Measurements from ENCODE around the gene PRDM16. TPM values are rescaled to one million over a fixed set of nuclear protein-coding genes. Genes with fewer than 3 reads are reported as not detected.

The PRDM16 gene
- total RNA-seq, 1 experiment from 2014 or later: not detected

GRCh38 chr1:3261007-3261968 lies 192.3 kb downstream of the PRDM16 start:
- DNase-seq (ENCODE audit: low spot score): no peak

GRCh38 chr1:3261969-3262579 lies 193.1 kb downstream of the PRDM16 start:
- no peak for DNase-seq (ENCODE audit: low spot score)

GRCh38 chr1:3262681-3263286 lies 193.8 kb downstream of the PRDM16 start:
- no peak for DNase-seq (ENCODE audit: low spot score)

GRCh38 chr1:3263790-3264189 lies 194.8 kb downstream of the PRDM16 start:
- DNase-seq (ENCODE audit: low spot score): no peak

GRCh38 chr1:3264456-3264855 lies 195.5 kb downstream of the PRDM16 start:
- no peak for DNase-seq (ENCODE audit: low spot score)

- DNase-seq (ENCODE audit: low spot score): no peak
These were observed 197.1 kb downstream of the PRDM16 start for GRCh38 chr1:3265835-3266805.

GRCh38 chr1:3266870-3267549 lies 198.0 kb downstream of the PRDM16 start:
- no peak for DNase-seq (ENCODE audit: low spot score)

GRCh38 chr1:3267550-3268270 lies 198.7 kb downstream of the PRDM16 start:
- DNase-seq (ENCODE audit: low spot score): no peak

- DNase-seq (ENCODE audit: low spot score): no peak
These were observed 199.3 kb downstream of the PRDM16 start for GRCh38 chr1:3268281-3268680.

GRCh38 chr1:3270403-3271245 lies 201.6 kb downstream of the PRDM16 start:
- no peak for DNase-seq (ENCODE audit: low spot score)

- no peak for DNase-seq (ENCODE audit: low spot score)
These were observed 202.9 kb downstream of the PRDM16 start for GRCh38 chr1:3271866-3272265.

GRCh38 chr1:3272321-3273045 lies 203.5 kb downstream of the PRDM16 start:
- DNase-seq (ENCODE audit: low spot score): no peak

- no peak for DNase-seq (ENCODE audit: low spot score)
These were observed 204.4 kb downstream of the PRDM16 start for GRCh38 chr1:3273447-3273846.

GRCh38 chr1:3274972-3275371 lies 206.0 kb downstream of the PRDM16 start:
- DNase-seq (ENCODE audit: low spot score): no peak

GRCh38 chr1:3275471-3276340 lies 206.7 kb downstream of the PRDM16 start:
- no peak for DNase-seq (ENCODE audit: low spot score)

GRCh38 chr1:3276341-3276800 lies 207.4 kb downstream of the PRDM16 start:
- no peak for DNase-seq (ENCODE audit: low spot score)

- DNase-seq (ENCODE audit: low spot score): no peak
These were observed 208.0 kb downstream of the PRDM16 start for GRCh38 chr1:3277011-3277471.

All from HT-29 (cell line).